GM23248 (cell line): ENCODE data around the gene LAMB1. TPM values are rescaled to one million over a fixed set of nuclear protein-coding genes. Genes with fewer than 3 reads are reported as not detected.

Source experiments
- DNase-seq: peaks from one replicate; pipeline ENCODE4 v3.0.0-alpha.2; 2015
- H2AFZ ChIP-seq: fragments of 200-600 bp; sonication (generic); 2 replicates; pipeline ENCODE4 v1.6.1; 2016; ENCODE audit warnings: antibody characterized with exemption
- H3F3A ChIP-seq: fragments of 200-600 bp; sonication (generic); 2 replicates; pipeline ENCODE4 v1.6.1; 2016; ENCODE audit warnings: mild to moderate bottlenecking, antibody characterized with exemption, mixed run types; ENCODE audit not compliant: insufficient read depth
- H3K27ac ChIP-seq: fragments of 200-600 bp; sonication (generic); 2 replicates; pipeline ENCODE4 v1.5.1; 2016; ENCODE audit warnings: mild to moderate bottlenecking
- H3K27me3 ChIP-seq: fragments of 200-600 bp; sonication (generic); replicated peaks from 2 replicates; pipeline ENCODE4 v1.6.1; 2016; ENCODE audit warnings: mild to moderate bottlenecking; ENCODE audit not compliant: insufficient read depth
- H3K36me3 ChIP-seq: fragments of 200-600 bp; sonication (generic); 2 replicates; pipeline ENCODE4 v1.6.1; 2016; ENCODE audit warnings: low read depth, mild to moderate bottlenecking
- H3K4me1 ChIP-seq: fragments of 200-600 bp; sonication (generic); 2 replicates; pipeline ENCODE4 v1.6.1; 2016; ENCODE audit warnings: mild to moderate bottlenecking; ENCODE audit not compliant: insufficient read depth
- H3K4me2 ChIP-seq: fragments of 200-600 bp; sonication (generic); one replicate; pipeline ENCODE4 v1.6.1; 2016; ENCODE audit warnings: mild to moderate bottlenecking; ENCODE audit not compliant: unreplicated experiment
- H3K4me3 ChIP-seq: fragments of 200-600 bp; sonication (generic); 2 replicates; pipeline ENCODE4 v1.5.1; 2016; ENCODE audit warnings: mild to moderate bottlenecking
- H3K79me2 ChIP-seq: fragments of 200-600 bp; sonication (generic); 2 replicates; pipeline ENCODE4 v1.6.1; 2016; ENCODE audit warnings: mild to moderate bottlenecking; ENCODE audit not compliant: insufficient read depth
- H3K9ac ChIP-seq: fragments of 200-600 bp; sonication (generic); 2 replicates; pipeline ENCODE4 v1.6.1; 2016; ENCODE audit warnings: mild to moderate bottlenecking
- H3K9me2 ChIP-seq: fragments of 200-600 bp; sonication (generic); 2 replicates; pipeline ENCODE4 v1.6.1; 2016; ENCODE audit warnings: mixed run types, mild to moderate bottlenecking, moderate library complexity; ENCODE audit not compliant: insufficient read depth
- H3K9me3 ChIP-seq: fragments of 200-600 bp; sonication (generic); one replicate; pipeline ENCODE4 v1.6.1; 2017; ENCODE audit warnings: low read depth
- H4K20me1 ChIP-seq: fragments of 200-600 bp; sonication (generic); 2 replicates; pipeline ENCODE4 v1.6.0; 2016; ENCODE audit not compliant: insufficient read depth
- EZH2 ChIP-seq: fragments of 200-600 bp; sonication (generic); IDR thresholded peaks from 2 replicates; pipeline ENCODE4 v1.6.1; 2018; ENCODE audit warnings: antibody characterized with exemption, mild to moderate bottlenecking; ENCODE audit not compliant: insufficient read depth, poor library complexity, severe bottlenecking
- EZH2phosphoT487 ChIP-seq: fragments of 200-600 bp; sonication (generic); IDR thresholded peaks from 2 replicates; pipeline ENCODE4 v1.6.1; 2018; ENCODE audit warnings: antibody characterized with exemption, moderate library complexity, mild to moderate bottlenecking, low read depth; ENCODE audit not compliant: insufficient read depth
- WGBS, 2 experiments: methylation state at CpG; one replicate each; pipeline ENCODE4 v1.1.6; 2015 to 2017; ENCODE audit warnings: low lambda C conversion rate in 2 of 2, low coverage in 1 of 2; ENCODE audit errors: missing lambda C conversion rate in 2 of 2; 5-methylcytosine and 5-hydroxymethylcytosine counted together
- in situ Hi-C: fragments of 300-500 bp; cut with MboI; formaldehyde crosslinking; loops from 2 replicates; pipeline ENCODE4 v1.15.0; 2020
- polyA plus RNA-seq: library from polyadenylated mRNA; unstranded; fragments of >200 nt; fragmentation: Nextera tagmentation; extraction: Ambion mirVana; gene quantifications from 2 replicates; pipeline ENCODE4 v1.2.1, GENCODE V29; 2016
- total RNA-seq: library from RNA; depleted of rRNA; stranded (reverse); fragments of >200 nt; shearing (Covaris generic); gene quantifications from 2 replicates; pipeline ENCODE4 v1.2.3, GENCODE V29; 2014

The LAMB1 gene
- total and polyA plus RNA-seq, 2 experiments from 2014 or later, result 108 to 135 TPM

DNA sequence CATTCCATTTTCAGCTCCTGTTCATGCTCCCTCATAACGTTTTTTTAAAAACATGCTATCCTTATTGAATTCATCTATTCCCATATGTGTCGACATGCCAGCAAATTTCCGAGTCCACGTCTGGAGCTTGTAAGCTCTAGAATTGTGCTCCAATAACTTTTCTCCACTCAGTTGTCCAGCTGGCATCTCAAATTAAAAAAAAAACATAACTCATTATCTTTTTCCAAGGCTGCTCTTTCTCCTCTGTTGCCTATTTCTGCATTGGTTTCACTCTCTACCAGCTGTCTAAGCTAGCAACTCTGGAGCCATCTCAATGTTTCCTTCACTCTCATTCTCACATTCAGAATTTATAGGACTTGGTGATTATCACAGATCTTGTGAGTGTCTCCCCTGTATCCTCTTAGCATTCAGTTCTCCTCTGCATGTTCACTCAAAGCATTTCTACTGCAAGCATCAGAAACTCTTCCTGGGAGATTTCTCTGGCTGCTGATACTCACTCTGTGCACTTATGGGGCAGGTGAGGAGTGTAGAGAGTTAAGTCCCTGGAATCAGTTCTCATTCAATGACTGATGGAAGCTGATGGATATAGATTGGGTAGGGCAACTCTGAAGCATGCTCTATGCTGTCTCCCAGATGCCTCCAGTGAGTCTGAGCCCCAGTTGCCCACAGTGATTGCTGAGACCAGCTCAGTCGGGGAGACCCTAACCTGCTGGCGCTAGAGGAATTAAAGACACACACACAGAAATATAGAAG lies 118.7 kb downstream of the LAMB1 start:
- Histone ChIP-seq H3K27me3 (peaks cover 20% of the 10 kb centered on the region; the same call in 1 of the 2 replicates), H4K20me1 (no peaks in the 10 kb centered on the region), H2AFZ (no peak overlapping the region; the same call in 1 of the 2 replicates), H3K79me2 (no peaks in the 10 kb centered on the region), H3K4me3 (no peak overlapping the region), H3K9ac (no peak overlapping the region), H3K27ac (no peak overlapping the region), H3K4me1 (no peaks in the 10 kb centered on the region), H3K4me2 (no peak overlapping the region), H3K36me3 (no peaks in the 10 kb centered on the region), H3K9me2 (no peaks in the 10 kb centered on the region), H3K9me3 (no peaks in the 10 kb centered on the region), H3F3A (0 out of 2 replicates have a peak, but pooled peaks cover 3% of the 10 kb centered on the region)
- no peak for TF ChIP-seq EZH2phosphoT487
- no peak for TF ChIP-seq EZH2
- DNase-seq, result no peak
- WGBS, 2 experiments, result 21 to 22% methylated on average over 6 of the region's 6 CpGs
- in situ Hi-C loops, result no loop called here

DNA sequence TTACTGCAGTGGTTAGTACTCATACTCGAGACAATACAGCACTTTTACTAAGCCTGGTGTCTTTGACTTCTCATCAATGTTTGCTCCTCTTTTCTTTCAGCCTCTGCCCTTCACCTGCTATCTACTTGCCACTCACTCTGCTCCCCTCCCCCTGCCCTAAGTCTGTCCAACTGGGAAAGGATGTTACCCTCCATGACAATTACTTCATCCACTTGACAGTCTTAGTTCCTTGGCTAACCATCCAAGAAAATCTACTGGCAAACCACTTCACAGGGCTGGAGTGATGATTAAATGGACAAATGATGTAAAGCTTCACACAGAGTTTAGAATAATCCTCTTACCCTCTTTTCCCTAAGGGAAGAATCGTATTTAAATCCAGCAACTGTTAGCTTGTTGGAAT lies 120.2 kb downstream of the LAMB1 start:
- H3F3A ChIP-seq, result 0 out of 2 replicates have a peak, but pooled peaks cover 3% of the 10 kb centered on the region
- in situ Hi-C loops, result no loop called here
- H3K9me3 ChIP-seq, result no peaks in the 10 kb centered on the region
- no peaks in the 10 kb centered on the region for H4K20me1 ChIP-seq
- H2AFZ ChIP-seq, result no peak overlapping the region
- H3K79me2 ChIP-seq, result no peaks in the 10 kb centered on the region
- no peak for DNase-seq
- H3K27ac ChIP-seq, result no peak overlapping the region
- H3K4me2 ChIP-seq, result no peak overlapping the region
- H3K27me3 ChIP-seq, result peaks cover 20% of the 10 kb centered on the region; the same call in 1 of the 2 replicates
- H3K9ac ChIP-seq, result no peak overlapping the region
- TF ChIP-seq EZH2phosphoT487 (no peak), EZH2 (no peak)
- no peaks in the 10 kb centered on the region for H3K4me1 ChIP-seq
- no peaks in the 10 kb centered on the region for H3K36me3 ChIP-seq
- H3K4me3 ChIP-seq, result no peak overlapping the region
- H3K9me2 ChIP-seq, result no peaks in the 10 kb centered on the region
- WGBS, 2 experiments, result 40 to 55% methylated on average over 2 of the region's 2 CpGs

DNA sequence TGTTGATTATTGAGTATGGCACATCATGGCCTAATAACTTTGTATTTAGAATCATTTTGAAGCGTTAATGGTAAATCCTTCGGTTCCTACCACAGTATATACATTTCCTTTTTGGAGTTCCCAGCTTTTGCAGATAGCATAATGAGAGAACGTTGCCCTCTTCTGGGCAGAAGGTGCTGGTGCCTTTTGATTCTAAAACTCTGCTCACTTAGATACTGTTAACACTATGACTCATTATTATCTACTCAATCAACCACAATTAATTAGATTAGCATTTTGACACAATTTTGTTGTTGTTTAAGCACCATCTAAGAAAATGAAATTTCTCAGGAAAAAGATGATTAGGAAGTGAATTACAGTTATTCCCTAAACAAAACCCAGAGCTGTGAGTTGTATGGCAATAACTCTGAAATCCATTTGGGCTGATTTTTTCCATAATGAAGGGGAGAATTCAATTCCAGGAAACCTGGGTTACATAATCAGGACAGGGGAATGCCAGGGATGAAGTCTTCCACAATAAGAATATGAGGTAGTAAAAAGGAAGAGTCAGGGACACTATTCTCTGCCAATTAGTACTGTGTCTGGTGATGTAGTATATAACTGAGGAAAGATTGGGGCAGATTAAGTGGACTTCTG lies 123.4 kb downstream of the LAMB1 start:
- Histone ChIP-seq H3K9me2 (no peaks in the 10 kb centered on the region), H3K79me2 (no peaks in the 10 kb centered on the region), H3F3A (0 out of 2 replicates have a peak, but pooled peaks cover 3% of the 10 kb centered on the region), H2AFZ (0 out of 2 replicates have a peak overlapping the region, but pooled peaks have one; percentile 51), H3K36me3 (no peaks in the 10 kb centered on the region), H3K27ac (no peak overlapping the region), H3K9ac (no peak overlapping the region), H4K20me1 (no peaks in the 10 kb centered on the region), H3K4me1 (no peaks in the 10 kb centered on the region), H3K9me3 (no peaks in the 10 kb centered on the region), H3K27me3 (peaks cover 5% of the 10 kb centered on the region; the same call in 1 of the 2 replicates), H3K4me2 (no peak overlapping the region), H3K4me3 (no peak overlapping the region)
- in situ Hi-C loops, result no loop called here
- TF ChIP-seq EZH2phosphoT487 (no peak), EZH2 (no peak)
- DNase-seq, result peak; percentile 79
- 6 to 15% methylated on average over 3 of the region's 3 CpGs for WGBS, 2 experiments

DNA sequence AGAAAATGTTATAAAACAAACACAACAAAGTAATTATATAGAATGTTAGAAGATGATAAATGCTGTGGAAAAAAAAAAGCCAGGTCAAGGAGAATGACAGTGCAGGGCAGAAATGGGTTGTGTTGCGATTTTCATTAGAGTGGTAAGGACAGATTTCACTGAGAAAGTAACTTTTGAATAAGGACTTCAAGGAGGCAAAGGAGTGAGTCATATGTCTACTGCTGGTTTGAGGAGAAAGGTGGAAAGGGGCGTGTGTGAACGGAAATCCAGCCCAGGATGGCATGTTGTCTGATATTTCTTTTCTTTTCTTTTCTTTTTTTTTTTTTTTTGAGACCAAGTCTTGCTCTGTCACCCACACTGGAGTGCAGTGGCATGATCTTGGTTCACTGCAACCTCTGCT lies 124.3 kb downstream of the LAMB1 start:
- in situ Hi-C loops, result no loop called here
- H3K4me1 ChIP-seq, result no peaks in the 10 kb centered on the region
- H3K36me3 ChIP-seq, result no peaks in the 10 kb centered on the region
- H3K27me3 ChIP-seq, result no peaks in the 10 kb centered on the region
- no peaks in the 10 kb centered on the region for H4K20me1 ChIP-seq
- no peak for TF ChIP-seq EZH2
- TF ChIP-seq EZH2phosphoT487, result no peak
- H3K4me3 ChIP-seq, result no peak overlapping the region
- H3K4me2 ChIP-seq, result no peak overlapping the region
- no peak overlapping the region for H2AFZ ChIP-seq
- H3K9me3 ChIP-seq, result no peaks in the 10 kb centered on the region
- no peaks in the 10 kb centered on the region for H3K9me2 ChIP-seq
- no peaks in the 10 kb centered on the region for H3F3A ChIP-seq
- WGBS, 2 experiments, result 68 to 83% methylated on average over 3 of the region's 3 CpGs
- no peak overlapping the region for H3K27ac ChIP-seq
- H3K79me2 ChIP-seq, result no peaks in the 10 kb centered on the region
- no peak overlapping the region for H3K9ac ChIP-seq
- no peak for DNase-seq
